ENCODE data around the gene MGST3.
"Not testable (repeated sequence)": the region's sequence is repeated elsewhere in the genome, so short reads cannot be mapped to it uniquely, and the experiment has no call there.

The MGST3 gene

DNA sequence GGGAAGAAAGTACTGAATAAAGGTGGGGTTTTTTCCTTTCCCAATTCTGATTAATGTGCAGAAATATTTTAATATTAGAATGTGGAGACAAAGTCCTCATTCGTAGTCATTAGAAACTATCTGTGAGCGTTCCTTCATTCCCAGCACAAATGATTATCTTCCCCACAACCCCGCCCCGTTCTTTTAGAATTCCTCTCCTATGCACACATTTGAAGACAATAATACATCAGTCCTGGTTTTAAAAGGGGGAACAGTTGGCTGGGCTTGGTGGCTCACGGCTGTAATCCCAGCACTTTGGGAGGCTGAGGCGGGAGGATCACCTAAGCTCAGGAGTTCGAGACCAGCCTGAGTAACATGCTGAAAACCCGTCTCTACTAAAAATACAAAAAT is 66.5 kb downstream of the MGST3 start:
- FAIRE-seq: no peak
- DNase-seq (ENCODE audit: low spot score): no peak

DNA sequence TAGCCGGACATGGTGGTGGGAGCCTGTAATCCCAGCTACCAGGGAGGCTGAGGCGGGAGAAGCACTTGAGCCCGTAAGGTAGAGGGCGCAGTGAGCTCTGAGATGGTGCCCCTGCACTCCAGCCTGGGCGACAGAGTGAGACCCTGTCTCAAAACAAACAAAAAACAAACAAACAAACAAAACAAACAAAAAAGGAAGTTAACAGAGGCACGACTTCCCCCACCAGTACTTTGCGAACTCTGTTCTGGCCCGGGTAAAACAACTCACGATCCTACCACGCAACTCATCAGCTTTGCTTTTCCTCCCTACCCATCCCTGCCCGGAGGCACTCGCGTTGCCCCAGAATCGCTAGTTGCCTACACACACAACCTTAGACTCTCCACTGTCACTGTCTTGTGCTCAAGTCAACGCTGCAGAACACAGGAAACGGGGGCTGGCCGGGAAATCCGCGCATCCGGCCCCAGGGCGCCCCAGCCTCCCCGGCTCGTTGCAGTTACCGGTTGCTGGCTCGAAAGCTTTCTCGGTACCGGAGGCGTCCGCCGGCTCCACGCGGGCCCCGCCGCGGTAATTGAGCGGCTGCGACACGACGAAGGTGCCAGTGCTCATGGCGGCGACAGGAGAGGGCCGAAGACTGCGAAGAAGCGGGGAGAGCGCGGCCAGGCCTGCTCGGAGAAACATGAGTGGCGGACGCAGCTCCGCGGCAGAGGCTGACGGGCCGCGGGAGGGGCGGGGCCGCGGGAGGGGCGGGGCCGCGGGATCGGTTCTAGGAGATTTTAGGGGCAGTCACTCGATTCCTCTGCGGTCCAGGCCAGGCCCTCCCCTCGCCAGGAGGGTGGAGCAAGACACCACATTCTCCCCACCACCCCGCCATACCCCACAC is 67.1 kb downstream of the MGST3 start, which contains the start of gene ALDH9A1:
TSS of gene ALDH9A1 (minus strand) at position 682 of the 880 bp plus-strand sequence. CDS start at position 678, 4 bp downstream.
- FAIRE-seq: no peak
- DNase-seq (ENCODE audit: low spot score): peak; percentile 66

GRCh38 chr1:165698761-165699052 is 67.7 kb downstream of the MGST3 start:
- DNase-seq (ENCODE audit: low spot score) (no peak), FAIRE-seq (no peak)

GRCh38 chr1:165699577-165699976 is 68.5 kb downstream of the MGST3 start:
- FAIRE-seq: no peak
- DNase-seq (ENCODE audit: low spot score): no peak

DNA sequence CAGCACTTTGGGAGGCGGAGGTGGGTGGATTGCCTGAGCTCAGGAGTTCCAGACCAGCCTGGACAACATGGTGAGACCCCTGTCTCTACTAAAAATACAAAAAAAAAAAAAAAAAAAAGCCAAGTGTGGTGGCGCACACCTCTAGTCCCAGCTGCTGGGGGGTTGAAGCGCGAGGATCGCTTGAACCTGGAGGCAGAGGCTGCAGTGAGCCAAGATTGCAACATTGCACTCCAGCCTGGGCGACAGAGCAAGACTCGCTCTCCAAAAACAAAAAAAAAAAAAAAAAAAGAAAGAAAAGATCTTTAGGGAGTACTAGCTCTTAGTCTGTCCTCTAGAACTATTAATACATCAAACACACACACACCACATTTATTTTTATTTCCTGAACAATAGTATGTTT is 70.9 kb downstream of the MGST3 start:
- DNase-seq (ENCODE audit: low spot score); FAIRE-seq: not testable (repeated sequence)

GRCh38 chr1:165703648-165704047 is 72.6 kb downstream of the MGST3 start:
- peak; percentile 23 for DNase-seq (ENCODE audit: low spot score)
- FAIRE-seq: no peak
